ENCODE results near the gene SH3PXD2B.
"Not testable (repeated sequence)": the region's sequence is repeated elsewhere in the genome, so short reads cannot be mapped to it uniquely, and the experiment has no call there.

SH3PXD2B gene

DNA sequence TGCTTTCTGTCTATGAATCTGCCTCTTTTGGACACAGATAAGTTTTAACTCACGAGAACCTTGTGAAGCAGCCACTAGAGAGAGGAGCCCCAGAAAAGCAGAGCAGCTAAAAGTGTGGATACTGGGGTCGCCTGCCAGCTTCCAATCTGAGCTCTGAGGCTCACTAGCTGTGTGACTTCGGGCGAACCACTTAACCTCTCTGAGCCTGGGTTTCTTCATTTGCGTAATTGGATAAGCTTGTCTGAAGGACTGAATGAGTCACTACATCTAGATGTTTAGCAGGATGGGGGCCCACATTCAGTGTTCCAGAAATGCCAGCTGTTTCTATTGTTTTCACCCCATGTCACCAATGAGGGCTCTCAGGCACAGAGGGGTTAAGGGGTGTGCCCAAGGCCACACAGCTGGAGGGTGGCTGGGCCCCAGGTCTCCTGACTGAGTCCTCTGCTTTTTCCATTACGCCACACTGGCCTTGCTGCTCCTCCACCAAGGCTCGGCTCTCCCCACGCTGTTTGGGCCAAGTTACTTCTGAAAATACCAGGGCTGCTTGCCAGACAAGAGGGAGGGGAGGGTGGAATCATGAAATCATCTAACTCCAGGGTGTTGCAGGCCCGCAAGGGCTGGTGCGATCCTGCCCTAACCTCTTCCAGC is 36.2 kb downstream of the SH3PXD2B start:
- no peak for DNase-seq (ENCODE audit: low read depth)

DNA sequence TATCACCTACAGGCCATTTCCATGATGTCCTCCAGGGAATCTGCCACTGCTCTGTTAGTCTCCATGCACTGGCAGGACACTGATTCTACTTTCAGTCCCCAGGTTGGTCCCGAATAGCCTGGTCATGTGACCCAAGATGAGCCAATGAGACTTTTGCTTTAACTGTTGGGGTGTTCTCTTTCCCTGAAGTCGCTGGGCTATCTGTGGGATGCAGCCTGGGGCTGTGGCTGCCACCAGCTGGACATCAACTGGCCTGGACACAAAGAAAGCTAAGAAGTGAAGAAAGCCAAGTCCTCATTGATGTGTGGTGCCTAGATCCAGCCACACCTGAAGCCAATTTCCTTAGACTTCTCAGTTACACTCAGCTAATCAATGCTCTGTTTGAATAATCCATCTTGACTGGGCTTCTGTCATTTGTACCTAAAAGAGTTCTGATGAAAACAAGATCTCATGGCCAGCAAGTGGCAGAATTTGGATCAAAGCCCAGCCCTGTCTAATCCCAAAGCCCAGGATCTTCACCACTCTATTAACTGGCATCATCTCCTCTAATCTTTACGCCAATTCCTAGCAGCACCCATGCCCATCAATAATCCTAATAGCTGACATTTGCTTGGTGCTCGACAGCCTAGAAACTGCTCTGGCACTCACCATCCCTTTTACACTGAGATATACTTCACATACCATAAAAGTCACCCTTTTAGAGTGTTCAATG is 37.0 kb downstream of the SH3PXD2B start:
- no peak for DNase-seq (ENCODE audit: low read depth)

DNA sequence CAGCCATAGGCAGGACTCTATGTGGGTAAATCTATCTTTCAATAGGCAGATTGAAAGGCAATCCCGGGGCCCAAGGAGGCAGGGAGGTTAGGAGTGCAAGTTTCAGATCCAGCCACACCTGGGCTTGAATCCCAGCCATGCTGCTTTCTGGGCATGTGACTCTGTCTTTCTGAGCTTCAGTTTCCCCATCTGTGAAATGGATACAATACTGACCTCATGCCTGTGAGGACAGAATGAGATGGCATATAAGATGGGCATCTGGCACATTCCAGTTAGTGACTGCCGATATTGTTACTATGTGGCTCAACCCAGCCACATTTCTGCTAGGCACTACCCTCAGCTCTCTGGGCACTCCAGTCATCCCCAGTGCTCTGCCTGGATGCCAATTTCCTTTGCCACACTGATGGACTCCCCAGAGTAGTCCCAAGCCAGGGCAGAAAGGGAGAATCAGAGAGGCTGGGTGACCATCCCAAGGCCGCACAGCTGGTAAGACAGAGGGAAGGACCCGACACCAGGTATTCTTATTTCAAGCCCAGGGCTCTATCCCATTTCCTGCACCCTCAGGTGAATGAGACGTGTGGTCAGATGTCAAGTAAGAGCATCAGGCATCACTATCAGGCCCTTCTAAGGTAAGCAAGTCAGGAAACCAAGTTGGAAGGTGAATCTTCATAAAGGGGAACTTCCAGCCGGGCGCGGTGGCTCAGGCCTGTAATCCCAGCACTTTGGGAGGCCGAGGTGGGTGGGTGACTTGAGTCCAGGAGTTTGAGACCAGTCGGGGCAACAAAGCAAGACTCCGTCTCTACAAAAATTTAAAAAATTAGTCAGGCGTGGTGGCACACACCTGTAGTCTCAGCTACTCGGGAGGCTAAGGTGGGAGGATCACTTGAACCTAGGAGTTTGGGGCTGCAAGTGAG is 38.7 kb downstream of the SH3PXD2B start:
- no peak for DNase-seq (ENCODE audit: low read depth)

DNA sequence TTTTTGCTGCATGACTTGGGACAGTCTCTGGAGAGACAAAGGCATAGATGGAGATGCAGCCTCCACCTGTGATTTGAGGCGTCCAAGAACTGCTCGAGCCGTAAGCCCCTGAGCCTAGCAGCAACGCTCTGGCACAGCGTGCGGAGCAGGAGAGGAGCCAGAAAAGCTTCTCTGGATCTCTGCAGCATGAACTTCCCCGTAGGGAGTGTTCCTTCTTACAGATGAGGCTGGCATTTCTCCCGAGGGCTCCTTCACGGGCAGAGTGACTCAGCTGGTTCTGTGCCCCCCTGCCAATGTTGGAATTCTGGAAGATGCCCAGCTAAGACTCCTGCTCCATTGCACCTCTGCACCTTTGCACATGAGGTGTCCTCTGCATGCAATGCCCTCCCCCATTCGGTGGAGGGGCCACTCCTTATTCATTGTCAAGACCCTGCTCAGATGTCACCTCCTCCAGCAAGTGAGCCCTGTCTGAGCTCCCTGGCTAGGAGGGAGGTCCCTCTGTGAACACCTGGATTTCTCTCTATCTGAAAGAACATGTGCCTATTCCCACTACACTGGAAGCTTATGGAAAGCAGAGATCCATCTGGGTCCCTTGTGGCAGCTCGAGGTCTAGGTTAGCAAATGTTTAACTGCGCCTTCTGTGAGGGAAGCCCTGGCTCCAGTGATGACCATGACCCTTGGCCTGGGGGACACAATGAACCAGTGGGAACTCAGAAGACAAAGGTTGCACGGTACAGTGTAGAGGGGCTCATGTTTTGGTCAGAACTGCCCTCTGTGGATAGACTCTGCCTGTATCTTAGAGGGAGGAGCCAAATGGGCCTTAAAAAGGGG is 39.6 kb downstream of the SH3PXD2B start:
- DNase-seq (ENCODE audit: low read depth): no peak

DNA sequence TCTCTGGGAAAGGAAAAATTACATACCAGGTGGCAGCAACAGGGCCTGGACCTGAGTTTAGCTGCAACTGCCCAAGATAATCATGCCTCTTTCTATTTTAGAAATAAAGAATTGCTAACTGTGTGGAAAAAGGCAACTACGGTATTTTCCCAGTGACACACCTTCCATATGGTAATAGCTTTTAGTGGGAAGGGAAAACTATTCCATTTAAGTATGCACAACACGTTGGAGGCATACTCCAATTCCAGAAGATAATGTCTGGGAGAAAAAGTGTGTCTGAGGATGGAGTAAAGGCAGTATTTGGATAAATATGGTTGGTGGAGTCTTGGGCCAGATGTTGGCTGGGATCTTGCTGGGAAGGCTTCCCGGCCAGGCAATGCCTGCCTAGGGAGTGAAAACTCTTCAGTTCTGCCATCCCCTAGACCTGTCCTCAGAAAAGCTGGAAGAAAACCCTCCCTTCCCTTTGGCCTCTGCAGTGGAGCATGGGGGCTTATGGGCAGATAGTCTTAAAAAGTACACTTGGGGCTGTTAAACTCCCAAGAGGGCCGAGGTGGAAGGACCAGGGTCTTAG is 40.6 kb downstream of the SH3PXD2B start:
- DNase-seq (ENCODE audit: low read depth): no peak

DNA sequence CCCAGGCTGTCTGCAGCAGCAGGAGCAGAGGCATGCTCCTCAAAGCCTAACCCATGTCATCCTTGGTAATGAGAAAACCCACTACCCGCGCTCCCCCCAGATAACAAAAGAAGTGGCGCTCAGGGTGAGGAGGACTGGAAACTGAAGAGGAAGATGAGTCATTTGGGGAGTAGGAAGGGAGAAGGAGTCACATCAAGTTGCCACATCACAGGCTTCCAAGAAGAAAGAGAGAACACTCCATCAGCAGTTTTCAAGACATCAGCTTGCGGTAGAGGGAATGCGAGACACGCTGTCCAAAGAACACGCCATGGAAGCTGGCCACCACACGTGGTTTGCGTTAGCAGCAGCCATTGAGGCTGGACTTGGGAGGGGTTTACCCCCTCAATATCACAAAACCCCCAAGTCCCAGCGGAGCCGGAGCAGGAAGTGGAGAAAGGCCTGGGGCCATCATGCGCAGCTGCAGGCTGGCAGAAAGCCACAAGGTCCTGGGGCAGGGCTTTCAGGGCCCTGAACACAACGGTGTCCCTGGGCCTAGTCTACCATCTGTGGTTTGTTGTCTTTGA is 41.5 kb downstream of the SH3PXD2B start:
- no peak for DNase-seq (ENCODE audit: low read depth)

DNA sequence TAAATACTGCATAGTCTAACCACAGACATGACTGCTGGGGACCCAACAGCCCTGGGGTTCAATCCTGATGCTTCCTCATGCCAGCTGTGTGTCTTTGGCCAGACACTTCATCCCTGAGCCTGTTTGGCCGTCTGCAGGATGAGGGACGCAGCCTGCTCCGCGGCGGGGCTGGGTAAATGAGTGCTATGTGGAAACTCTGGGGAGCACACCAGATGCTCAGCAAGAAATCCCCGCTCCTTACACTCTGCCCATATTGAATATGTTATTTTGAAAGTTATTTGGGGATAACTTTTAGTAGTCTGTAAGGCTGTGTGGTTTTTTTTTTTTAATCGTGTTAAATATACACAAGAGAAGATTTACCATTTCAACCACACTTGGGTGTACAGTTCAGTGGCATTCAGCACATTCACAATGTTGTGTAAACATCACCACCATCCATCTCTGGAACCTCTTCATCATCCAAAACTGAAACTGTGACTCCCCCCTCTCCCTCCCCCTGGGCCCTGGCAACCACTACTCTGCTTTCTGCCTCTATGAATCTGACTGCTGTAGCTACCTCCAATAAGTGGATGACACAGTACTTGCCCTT is 42.7 kb downstream of the SH3PXD2B start:
- no peak for DNase-seq (ENCODE audit: low read depth)

DNA sequence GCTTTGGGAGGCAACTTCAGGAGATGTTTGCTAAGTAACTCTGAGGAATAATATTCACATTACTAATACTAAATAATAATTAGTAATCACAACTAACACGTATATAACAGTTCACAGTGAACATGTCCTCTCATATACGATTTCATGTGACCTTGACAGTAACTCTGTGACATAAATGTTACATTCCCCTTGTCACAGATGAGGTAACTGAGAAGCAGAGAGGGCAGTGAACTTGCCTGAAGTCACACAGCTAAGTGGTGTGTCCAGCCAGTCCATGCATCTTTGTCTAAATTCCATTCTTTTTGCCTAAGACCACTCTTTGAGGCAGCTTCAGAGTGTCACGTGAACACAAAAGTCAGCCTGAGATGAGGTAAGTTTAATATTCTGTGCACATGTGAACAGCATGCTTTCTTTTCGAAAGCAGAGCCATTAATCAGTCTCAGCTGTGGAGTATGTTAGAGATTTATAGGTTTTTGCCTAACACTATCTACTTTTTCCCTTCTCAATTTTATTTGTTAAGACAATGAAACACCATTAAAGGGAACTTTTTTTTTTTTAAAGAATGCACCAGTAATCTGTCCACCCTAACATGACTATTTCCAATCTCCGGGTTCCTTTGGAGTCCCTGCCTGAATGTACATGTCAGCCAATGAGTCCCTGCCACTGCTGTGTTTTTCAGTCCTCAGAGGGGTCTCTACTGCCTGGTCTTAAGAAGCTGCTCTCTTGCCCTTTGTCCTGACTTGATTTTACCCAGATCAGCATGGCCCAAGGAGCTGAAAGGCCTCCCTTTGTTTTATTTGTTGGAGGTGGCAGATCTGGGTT is 43.5 kb downstream of the SH3PXD2B start:
- no peak for DNase-seq (ENCODE audit: low read depth)

DNA sequence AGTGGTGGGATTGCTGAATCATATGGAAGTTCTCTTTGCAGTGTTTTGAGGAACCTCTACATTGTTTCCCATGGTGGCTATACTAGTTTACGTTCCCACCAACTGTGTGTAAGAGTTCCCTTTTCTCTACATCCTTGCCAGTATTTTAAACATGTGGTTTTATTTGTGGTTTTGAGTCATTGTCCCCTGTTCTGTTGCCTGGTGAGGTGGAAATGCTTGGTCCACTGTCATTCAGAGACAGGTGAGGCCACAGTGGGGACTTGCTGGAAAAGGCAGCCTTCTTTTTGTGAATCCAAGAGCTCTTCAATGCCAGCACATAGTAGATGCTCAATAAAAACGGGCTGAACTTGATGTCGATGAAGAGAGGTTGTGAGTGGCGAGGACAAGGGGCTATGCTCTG is 44.2 kb downstream of the SH3PXD2B start:
- no peak for DNase-seq (ENCODE audit: low read depth)

DNA sequence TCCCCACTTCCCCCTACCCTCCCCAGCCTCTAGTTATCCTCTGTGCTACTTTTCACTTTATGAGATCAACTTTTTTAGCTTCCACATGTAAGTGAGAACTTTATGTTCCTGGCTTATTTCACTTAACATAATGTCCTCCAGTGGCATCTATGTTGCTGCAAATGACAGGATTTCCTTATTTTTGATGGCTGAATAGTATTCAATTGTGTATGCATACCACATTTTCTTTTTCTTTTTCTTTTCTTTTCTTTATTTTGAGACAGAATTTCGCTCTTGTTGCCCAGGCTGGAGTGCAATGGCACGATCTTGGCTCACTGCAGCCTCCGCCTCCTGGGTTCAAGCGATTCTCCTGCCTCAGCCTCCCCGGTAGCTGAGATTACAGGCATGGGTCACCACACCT is 44.8 kb downstream of the SH3PXD2B start:
- not testable (repeated sequence) for DNase-seq (ENCODE audit: low read depth)

DNA sequence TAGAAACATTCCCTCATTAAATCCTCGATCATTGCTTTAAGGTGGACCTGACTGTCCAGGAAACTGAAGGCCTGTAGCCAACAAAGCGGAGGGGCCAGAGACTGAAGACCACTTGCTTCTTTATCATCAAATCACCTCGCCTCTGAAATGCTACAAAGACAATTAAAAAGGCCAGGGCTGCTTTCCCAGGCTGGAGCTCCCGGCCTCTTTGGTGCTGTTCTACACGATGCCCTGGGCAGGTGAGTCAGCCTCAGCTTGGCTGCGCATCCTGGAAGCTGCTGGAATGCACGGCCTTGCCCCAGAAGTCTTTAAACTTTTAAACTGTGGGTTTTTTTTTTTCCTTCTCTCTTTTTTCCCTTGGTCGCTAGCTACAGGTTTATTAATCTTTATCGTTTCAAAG is 46.5 kb downstream of the SH3PXD2B start:
- no peak for DNase-seq (ENCODE audit: low read depth)

DNA sequence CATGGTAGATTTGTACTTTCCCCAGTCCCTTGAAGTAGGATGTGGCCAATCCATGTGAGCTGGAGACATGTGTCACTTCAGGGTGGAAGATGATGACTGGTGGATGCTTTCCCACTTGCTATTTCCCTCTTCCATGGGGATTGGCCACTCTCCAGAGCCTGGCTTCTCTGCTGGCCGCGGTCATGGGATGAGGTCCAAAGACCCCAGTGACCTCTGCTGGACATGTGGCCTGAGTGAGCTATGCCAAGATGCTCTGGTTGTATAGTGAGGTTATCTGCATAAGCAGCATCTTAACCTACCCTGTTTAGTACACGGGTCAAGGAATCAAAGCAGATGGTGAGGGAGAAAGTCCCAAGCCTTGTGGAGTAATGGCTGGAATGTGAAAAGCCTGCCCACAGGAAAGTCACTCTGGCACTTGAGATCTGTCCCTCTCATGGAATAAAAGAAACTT is 47.1 kb downstream of the SH3PXD2B start:
- no peak for DNase-seq (ENCODE audit: low read depth)

DNA sequence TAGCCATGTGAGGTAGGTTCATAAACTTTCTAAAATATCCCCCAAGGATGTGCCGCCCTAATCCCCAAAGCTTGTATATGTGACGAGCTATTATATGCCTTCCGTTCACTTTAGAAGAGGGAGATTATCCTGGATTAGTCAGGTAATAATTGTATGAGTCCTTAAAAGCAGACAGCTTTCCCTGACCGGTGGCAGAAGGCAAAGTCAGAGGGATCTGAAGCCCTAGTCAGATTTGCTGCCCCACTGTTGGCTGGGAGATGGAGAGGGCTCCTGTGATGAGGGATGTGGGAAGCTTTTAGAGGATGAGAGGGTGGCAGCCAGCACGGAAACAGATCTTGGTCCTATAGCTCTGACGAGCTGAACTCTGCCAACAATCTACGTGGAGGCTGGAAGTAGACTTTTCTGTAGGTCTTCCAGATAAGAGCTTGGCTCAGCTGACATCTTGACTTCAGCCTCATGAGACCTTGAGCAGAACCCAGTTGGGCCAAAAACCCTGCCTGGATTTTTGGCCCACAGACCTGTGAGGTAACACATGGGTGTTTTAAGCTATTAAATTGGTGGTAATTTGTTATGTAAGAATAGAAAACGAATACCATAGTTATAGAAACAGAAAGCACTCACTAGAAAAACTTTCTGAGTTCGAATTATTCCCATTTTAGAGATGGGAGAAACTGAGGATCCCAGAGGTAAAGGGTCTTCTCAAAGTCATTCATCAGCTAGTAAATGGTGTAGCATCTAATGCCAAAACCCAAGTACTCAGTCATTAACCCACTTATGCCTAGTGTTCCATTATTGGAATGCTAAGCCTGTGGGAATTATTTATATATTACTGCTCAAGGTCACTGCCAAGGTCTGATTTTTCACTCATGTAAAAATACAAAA is 48.9 kb downstream of the SH3PXD2B start:
- DNase-seq (ENCODE audit: low read depth): no peak

DNA sequence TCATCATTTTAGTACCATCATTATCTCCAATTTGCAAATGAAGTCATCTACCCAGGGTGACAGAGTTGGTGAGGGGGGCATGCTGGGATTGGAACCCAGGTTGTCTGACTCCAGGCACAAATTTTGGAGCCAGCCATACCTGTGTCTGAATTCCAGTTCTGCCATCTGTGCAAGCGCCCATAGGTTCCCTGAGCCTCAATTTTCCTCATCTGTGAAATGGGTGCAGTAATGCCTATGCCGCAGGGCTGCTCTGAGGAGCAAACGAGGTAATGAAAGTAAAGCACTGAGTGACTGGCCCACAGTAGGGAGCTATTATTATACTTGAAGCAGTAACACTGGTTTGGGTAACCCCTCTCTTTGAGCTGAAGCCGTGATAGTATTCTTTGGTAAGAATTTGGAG is 49.6 kb downstream of the SH3PXD2B start:
- no peak for DNase-seq (ENCODE audit: low read depth)

DNA sequence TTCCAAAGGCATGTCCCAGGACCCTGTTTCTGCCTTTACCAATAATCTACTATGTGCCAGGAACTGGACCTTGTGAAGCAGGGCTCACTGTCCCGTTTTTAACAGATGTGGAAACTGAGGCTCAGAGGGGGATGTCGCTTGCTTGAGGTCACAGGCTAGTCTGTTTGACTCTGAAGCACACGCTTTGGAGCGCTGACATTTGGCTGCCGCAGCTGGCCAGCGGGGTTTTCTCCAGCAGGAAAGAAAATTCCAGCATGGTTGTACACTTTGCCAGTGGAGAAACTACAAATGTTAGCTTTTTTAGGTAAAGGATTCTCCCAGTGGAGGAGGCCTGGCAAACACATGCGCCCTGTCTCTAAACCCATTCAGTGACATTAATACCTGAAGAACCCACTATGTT is 50.5 kb downstream of the SH3PXD2B start:
- no peak for DNase-seq (ENCODE audit: low read depth)

DNA sequence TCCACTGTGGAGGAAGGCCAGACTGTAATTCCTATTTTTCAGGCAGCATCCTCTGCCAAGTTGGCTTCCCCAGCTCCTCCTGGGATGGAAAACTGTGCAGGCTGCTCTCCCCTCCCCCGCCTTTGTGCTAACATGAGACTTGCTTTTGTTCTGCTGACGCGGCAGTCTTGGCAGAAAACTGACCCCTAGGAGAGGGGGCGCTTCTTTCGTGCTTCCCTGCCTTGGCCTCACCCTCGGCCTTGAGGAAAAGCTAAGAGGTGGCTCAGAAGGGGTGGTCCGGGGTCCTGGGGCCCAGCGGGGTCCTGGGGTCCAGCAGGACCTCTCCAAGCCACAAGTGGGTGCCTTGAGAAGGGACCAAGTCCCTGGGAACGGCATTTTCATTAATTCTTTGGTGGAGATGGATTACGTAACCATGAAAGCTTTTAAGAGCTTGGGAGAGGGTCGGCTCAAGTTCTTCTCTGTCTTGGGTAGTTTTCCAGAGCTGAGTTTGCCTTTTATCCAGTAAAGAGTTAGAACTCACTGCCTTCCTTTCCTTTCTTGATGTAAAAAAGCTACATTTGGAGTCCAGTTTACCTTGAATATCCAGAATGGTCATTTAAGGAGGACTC is 51.0 kb downstream of the SH3PXD2B start:
- DNase-seq (ENCODE audit: low read depth): no peak

DNA sequence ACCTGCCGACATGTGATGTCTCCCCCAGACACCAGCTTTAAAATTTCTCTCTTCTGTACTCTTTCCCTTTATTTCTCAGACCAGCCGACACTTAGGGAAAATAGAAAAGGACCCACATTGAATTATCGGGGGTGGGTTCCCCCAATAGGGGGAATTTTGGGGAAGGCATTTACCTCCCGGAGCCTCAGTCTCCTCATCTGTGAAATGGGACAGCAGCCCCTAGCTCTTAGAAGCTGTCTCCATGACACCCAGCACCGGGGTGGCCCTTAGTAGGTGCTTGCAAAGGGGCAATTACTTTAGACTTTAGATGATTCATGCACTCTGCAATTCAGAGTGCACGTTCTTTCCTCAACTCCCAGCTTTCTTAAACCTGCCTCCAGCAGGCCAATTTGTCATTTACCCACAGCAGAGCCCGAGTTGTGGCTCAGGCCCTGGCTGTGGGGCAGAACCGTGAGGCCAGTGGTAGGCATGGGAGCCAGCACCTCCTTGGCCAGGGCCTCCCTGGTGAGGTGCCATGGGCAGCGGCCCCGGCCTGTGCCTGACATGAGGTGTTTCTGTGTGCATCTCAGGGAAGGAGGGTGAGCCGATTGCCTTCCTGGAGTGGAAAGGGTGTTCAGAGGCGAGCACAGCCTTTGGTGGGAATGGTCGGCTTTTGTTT is 51.7 kb downstream of the SH3PXD2B start:
- no peak for DNase-seq (ENCODE audit: low read depth)

DNA sequence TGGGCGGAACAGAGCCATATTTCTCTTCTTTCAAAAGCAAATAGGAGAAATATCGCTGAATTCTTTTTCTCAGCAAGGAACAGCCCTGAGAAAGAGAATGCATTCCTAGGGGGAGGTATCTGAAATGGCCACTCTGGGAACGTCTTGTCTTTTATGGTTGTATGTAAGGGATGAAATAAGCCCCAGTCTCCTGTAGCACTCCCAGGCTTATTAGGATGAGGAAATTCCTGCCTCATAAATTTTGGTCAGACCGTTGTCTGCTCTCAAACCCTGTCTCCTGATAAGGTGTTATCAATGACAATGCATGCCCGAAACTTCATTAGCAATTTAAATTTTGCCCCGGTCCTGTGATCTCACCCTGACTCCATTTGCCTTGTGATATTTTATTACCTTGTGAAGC is 52.3 kb downstream of the SH3PXD2B start:
- not testable (repeated sequence) for DNase-seq (ENCODE audit: low read depth)

Measured in stimulated activated CD8-positive, alpha-beta memory T cell treated with anti-CD3 and anti-CD28 coated beads, Interleukin-15, amount 100 ng/mL, for 24 hours (primary cell).